Thyroid gland (tissue), 4 donors: ENCODE data around the gene SLBP. TPM values are rescaled to one million over a fixed set of nuclear protein-coding genes. Genes with fewer than 3 reads are reported as not detected.

Source experiments
- DNase-seq, 2 donors: peaks; one replicate each; pipeline ENCODE4 v3.0.0-alpha.2; 2019
- H3K27ac ChIP-seq, 3 donors: fragments of 200-600 bp; sonication (generic); 1 replicate in 2 of 3; 2 replicates in 1 of 3; pipeline ENCODE4 v1.5.1; 2016 to 2019; ENCODE audit warnings: mild to moderate bottlenecking in 1 of 3, moderate library complexity in 1 of 3
- H3K27me3 ChIP-seq: fragments of 200-600 bp; sonication (generic); one replicate; pipeline ENCODE4 v1.5.1; 2019
- H3K36me3 ChIP-seq, 2 donors: fragments of 200-600 bp; sonication (generic); one replicate each; pipeline ENCODE4 v1.5.1; 2016 to 2019
- H3K4me1 ChIP-seq, 2 donors: fragments of 200-600 bp; sonication (generic); one replicate each; pipeline ENCODE4 v1.5.1; 2017 to 2019
- H3K4me3 ChIP-seq, 3 donors: fragments of 200-600 bp; sonication (generic); replicated peaks in 1 of 3; 1 replicate in 2 of 3; 2 replicates in 1 of 3; pipeline ENCODE4 v1.5.1; 2016; ENCODE audit warnings: mild to moderate bottlenecking in 1 of 3
- H3K9me3 ChIP-seq: fragments of 200-600 bp; sonication (generic); one replicate; pipeline ENCODE4 v1.5.1; 2017
- POLR2A ChIP-seq, 2 donors: fragments of 450-650 bp; IDR thresholded peaks; one replicate each; pipeline ENCODE4 v1.6.1; 2017; ENCODE audit warnings: antibody characterized with exemption in 2 of 2, mild to moderate bottlenecking in 2 of 2, moderate library complexity in 1 of 2
- WGBS, 2 donors: methylation state at CpG; one replicate each; pipeline ENCODE4 v1.1.5; 2017; 5-methylcytosine and 5-hydroxymethylcytosine counted together
- intact Hi-C: fragments of 100-400 bp; cut with DNase I; formaldehyde crosslinking; loops from one replicate; pipeline ENCODE4 v1.15.1; 2023
- total RNA-seq, 4 donors: library from RNA; depleted of rRNA; stranded (reverse); fragments of >200 nt; gene quantifications; one replicate each; pipeline ENCODE4 v1.2.3, GENCODE V29; 2016
- TF ChIP-seq, protein P1 (sequence below), 6 experiments: fragments of 200-600 bp in 3 of 6; fragments of 450-650 bp in 3 of 6; sonication (generic) in 3 of 6; IDR thresholded peaks; one replicate each; pipeline ENCODE4 v1.5.1; 2016 to 2019; ENCODE audit warnings: antibody characterized with exemption in 6 of 6, mild to moderate bottlenecking in 2 of 6, inconsistent platforms in 1 of 6, moderate library complexity in 1 of 6

The SLBP gene
- total RNA-seq, 4 donors from 2014 or later: 41.2 to 48.5 (median 43.3) TPM

DNA sequence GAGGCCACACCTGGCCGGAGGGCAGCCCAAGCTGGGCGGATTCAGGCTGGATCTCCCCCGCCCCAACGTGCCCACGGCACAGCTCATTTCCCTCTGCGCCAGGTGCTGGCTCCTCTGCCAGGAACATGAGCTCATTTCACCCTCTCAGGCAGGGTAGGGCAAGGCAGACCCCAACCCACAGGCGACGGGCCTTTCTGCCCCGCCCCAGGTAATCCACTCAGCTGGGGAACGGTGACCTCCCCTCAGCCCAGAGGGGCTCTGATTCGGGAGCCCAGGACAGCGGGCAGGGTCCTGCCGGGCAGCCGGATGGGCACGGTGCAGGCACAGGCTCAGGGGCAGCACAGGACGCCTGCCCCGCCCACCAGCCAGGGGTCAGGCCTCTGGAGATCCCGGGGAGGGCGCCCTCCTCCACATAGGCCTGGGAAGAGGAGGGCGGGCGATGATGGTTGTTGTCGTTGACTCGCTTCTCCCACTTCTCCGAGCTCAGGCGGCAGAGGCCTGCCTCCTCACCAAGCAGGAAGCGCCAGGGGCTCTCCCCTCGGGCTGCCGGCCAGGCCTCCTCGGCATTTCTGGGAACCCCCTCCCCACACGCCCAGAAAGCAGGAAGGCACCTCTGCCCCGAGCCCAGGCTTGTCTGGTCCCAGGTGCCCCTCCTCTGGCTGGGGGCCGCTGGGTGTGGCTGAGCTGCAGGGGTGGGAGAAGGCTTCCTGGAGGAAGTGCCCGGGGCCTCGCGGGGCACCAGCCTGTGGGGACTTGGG, 40.3 kb upstream of the SLBP start:
- H3K4me3 ChIP-seq: no peak overlapping the region
- H3K9me3 ChIP-seq: no peaks in the 10 kb centered on the region
- H3K36me3 ChIP-seq: no peaks in the 10 kb centered on the region
- DNase-seq: no peak
- no peak for TF ChIP-seq POLR2A (IDR thresholded peaks at IDR 0.05)
- TF ChIP-seq, protein P1, sequence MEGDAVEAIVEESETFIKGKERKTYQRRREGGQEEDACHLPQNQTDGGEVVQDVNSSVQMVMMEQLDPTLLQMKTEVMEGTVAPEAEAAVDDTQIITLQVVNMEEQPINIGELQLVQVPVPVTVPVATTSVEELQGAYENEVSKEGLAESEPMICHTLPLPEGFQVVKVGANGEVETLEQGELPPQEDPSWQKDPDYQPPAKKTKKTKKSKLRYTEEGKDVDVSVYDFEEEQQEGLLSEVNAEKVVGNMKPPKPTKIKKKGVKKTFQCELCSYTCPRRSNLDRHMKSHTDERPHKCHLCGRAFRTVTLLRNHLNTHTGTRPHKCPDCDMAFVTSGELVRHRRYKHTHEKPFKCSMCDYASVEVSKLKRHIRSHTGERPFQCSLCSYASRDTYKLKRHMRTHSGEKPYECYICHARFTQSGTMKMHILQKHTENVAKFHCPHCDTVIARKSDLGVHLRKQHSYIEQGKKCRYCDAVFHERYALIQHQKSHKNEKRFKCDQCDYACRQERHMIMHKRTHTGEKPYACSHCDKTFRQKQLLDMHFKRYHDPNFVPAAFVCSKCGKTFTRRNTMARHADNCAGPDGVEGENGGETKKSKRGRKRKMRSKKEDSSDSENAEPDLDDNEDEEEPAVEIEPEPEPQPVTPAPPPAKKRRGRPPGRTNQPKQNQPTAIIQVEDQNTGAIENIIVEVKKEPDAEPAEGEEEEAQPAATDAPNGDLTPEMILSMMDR (IDR thresholded peaks at IDR 0.05): no peak
- H3K27me3 ChIP-seq: no peaks in the 10 kb centered on the region
- H3K27ac ChIP-seq: no peak overlapping the region
- peaks cover 0 to 5% of the 10 kb centered on the region in 2 donors for H3K4me1 ChIP-seq
- 24 to 48% methylated on average over 5 to 13 of the region's 35 CpGs for WGBS, 2 donors
- intact Hi-C loops: no loop called here

DNA sequence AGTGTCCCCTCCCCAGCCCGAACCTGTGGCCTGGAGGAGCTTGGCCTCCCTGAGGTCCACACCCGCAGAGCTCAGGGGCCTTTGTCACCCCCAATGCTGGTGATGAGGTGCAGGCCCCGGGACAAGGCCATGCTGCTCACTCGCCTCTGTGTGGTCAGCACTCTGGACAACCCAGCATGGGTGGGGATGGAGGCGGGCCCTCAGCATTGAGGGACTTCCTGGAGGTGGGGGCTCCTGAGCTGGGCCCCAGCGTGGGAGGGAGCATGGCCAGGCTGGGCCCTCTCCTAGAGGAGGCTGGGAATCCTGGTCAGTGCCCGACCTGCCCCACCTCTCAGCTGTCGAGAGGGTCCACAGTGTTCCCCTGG, 39.8 kb upstream of the SLBP start:
- no peak overlapping the region for H3K4me3 ChIP-seq
- no peak overlapping the region for H3K27ac ChIP-seq
- H3K4me1 ChIP-seq: peaks cover 0 to 5% of the 10 kb centered on the region in 2 donors

DNA sequence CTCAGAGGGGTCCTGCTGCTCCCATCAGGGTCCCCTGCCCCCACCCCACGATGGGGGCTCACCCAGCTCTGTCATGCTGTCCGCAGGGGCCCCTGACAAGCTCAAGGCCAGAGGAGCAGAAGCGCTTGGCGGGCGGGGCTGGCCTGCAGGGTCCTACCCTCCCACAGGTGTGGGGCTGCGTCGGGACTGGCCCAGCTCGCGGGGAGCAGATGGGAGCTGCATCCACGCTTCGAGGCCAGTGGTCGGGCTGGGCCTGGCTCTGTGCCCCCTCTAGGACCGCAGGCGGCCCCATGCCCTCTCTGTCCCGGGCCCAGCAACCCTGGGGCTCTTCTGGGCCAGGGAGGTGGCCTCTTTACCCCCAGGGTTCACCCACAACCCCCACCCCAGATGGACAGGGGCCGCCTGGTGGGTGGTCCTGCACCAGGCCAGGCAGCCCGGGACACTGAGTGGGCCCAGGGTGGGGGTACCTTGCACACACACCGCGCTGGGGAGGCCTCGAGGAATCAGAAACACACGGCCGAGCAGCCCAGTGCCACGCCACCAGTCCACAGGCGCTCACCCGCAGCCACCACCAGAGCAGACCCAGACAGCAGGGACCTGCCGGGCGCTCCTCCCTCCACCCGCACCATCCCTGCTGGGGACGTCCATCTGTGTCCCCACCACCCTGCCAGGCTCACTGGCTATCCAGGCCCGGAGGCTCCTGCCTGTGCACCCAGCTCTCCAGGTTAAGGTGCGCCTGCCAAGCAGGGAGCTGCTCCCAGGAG, 39.2 kb upstream of the SLBP start:
- 96 to 99% methylated on average over 4 to 16 of the region's 31 CpGs for WGBS, 2 donors
- Histone ChIP-seq H3K9me3 (no peaks in the 10 kb centered on the region), H3K27me3 (no peaks in the 10 kb centered on the region), H3K4me1 (peaks cover 0 to 5% of the 10 kb centered on the region in 2 donors), H3K36me3 (no peaks in the 10 kb centered on the region), H3K27ac (no peak overlapping the region), H3K4me3 (no peak overlapping the region)
- DNase-seq: no peak
- intact Hi-C loops: no loop called here
- TF ChIP-seq, protein P1 (IDR thresholded peaks at IDR 0.05): no peak
- TF ChIP-seq POLR2A (IDR thresholded peaks at IDR 0.05): no peak

More for the DNA sequence above, 39.8 kb upstream of the SLBP start:
- no peak for DNase-seq
- no peaks in the 10 kb centered on the region for H3K9me3 ChIP-seq
- 100% methylated on average over 1 of the region's 8 CpGs; no CpG with 5 or more reads in 1 of the 2 donors for whole genome bisulfite sequencing, 2 donors
- TF ChIP-seq, protein P1 (IDR thresholded peaks at IDR 0.05): no peak
- TF ChIP-seq POLR2A (IDR thresholded peaks at IDR 0.05): no peak
- intact Hi-C loops: no loop called here
- H3K27me3 ChIP-seq: no peaks in the 10 kb centered on the region
- H3K36me3 ChIP-seq: no peaks in the 10 kb centered on the region

DNA sequence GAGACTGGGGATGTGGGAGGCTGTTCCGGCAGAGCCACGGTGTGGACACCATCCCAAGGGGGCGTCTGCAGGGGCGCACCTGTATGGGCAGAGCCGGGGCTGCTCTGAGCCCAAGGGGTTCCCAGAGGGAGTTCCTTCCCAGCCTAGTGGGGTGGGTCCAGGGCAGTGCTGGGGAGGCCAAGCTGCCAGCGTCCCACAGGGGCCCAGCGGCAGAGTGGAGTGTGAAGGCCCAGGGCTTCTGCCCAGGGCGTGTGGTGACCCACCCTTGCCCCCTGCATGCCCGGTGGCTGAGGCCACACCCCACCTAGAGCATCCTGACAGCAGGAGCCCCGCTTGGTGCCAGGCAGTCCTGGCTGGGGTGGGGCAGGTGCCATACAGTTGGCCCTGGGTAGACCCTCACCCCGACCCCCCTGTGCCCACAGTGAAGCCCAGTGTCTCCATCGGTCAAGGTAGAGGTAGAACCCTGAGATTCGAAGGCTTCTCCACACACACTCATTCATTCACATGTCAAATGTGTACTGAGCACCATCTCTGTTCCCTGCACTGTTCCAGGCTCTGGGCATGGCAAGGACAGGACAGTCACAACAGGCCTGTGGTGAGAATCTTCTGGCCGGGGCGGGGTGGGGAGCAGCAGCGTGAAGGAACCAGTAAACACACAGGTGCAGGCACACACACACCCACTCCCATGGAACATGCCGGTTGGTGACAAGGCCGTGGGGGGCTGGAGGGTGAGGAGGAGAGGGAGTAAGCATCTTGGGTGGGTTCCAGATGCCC, 38.4 kb upstream of the SLBP start:
- TF ChIP-seq, protein P1 (IDR thresholded peaks at IDR 0.05): no peak
- no peak for TF ChIP-seq POLR2A (IDR thresholded peaks at IDR 0.05)
- Histone ChIP-seq H3K27ac (no peak overlapping the region), H3K4me1 (peaks cover 0 to 5% of the 10 kb centered on the region in 2 donors), H3K4me3 (no peak overlapping the region), H3K36me3 (no peaks in the 10 kb centered on the region), H3K9me3 (no peaks in the 10 kb centered on the region), H3K27me3 (no peaks in the 10 kb centered on the region)
- no peak for DNase-seq
- 95 to 96% methylated on average over 8 to 14 of the region's 18 CpGs for WGBS, 2 donors
- intact Hi-C loops: no loop called here
